Measurements from ENCODE around the gene ARHGAP33. TPM values are rescaled to one million over a fixed set of nuclear protein-coding genes. Genes with fewer than 3 reads are reported as not detected.
A peak's percentile ranks its signal among the peaks of the same experiment; 100 is the strongest.

ARHGAP33 gene
- total RNA-seq, 4 donors from 2014 or later, result 8.6 to 166 (median 20.0) TPM

GRCh38 chr19:35743640-35744429 lies 31.5 kb upstream of the ARHGAP33 start:
- Histone ChIP-seq H3K4me1 (peaks cover 0 to 34% (median 22%) of the 10 kb centered on the region in 4 donors), H3K36me3 (peaks cover 0 to 11% (median 0%) of the 10 kb centered on the region in 3 donors), H3K27me3 (no peaks in the 10 kb centered on the region), H3K27ac (peak overlapping the region; percentile 98 to 100 (median 98)), H3K9me3 (no peaks in the 10 kb centered on the region), H3K4me3 (peak overlapping the region; percentile 63 to 93 (median 78))
- TF ChIP-seq POLR2A (IDR thresholded peaks at IDR 0.05), result no peak
- TF ChIP-seq CTCF (IDR thresholded peaks at IDR 0.05), result no peak
- DNase-seq, result no peak

GRCh38 chr19:35744430-35745327 lies 30.7 kb upstream of the ARHGAP33 start:
- Histone ChIP-seq H3K27ac (peak overlapping the region; percentile 98 to 100 (median 98)), H3K4me3 (peak overlapping the region; percentile 63 to 93 (median 78)), H3K9me3 (no peaks in the 10 kb centered on the region), H3K27me3 (no peaks in the 10 kb centered on the region), H3K36me3 (peaks cover 0 to 5% (median 0%) of the 10 kb centered on the region in 3 donors), H3K4me1 (peaks cover 3 to 39% (median 27%) of the 10 kb centered on the region in 4 donors)
- peak; percentile 95 to 98 (median 95) for DNase-seq
- TF ChIP-seq POLR2A (IDR thresholded peaks at IDR 0.05) (peak in 1 of 2 donors; percentile 80), CTCF (IDR thresholded peaks at IDR 0.05) (peak in 3 of 6 experiments; percentile 30 to 43 (median 40))

GRCh38 chr19:35745328-35746086 lies 29.9 kb upstream of the ARHGAP33 start, which contains the start of the genes PSENEN and U2AF1L4:
Gene PSENEN, plus strand, starts transcription at chr19:35745651. Its CDS starts 280 bp downstream, at chr19:35745931.
Gene U2AF1L4, minus strand, starts transcription at chr19:35745418. Its CDS starts 27 bp downstream, at chr19:35745391.
- peaks cover 0 to 5% (median 0%) of the 10 kb centered on the region in 3 donors for H3K36me3 ChIP-seq
- no peaks in the 10 kb centered on the region for H3K9me3 ChIP-seq
- peak within 1 kb of the TSS; percentile 98 to 100 (median 98) for H3K27ac ChIP-seq
- H3K27me3 ChIP-seq, result no peaks in the 10 kb centered on the region
- H3K4me1 ChIP-seq, result peaks cover 3 to 37% (median 24%) of the 10 kb centered on the region in 4 donors
- H3K4me3 ChIP-seq, result peak within 1 kb of the TSS; percentile 63 to 93 (median 78)
- peak in 1 of 2 donors; percentile 47 for TF ChIP-seq POLR2A (IDR thresholded peaks at IDR 0.05)
- TF ChIP-seq CTCF (IDR thresholded peaks at IDR 0.05), result peak in 1 of 6 experiments; percentile 18
- DNase-seq, result peak; percentile 95 to 99 (median 96)

GRCh38 chr19:35746087-35746462 lies 29.3 kb upstream of the ARHGAP33 start:
- H3K4me1 ChIP-seq, result peaks cover 3 to 37% (median 24%) of the 10 kb centered on the region in 4 donors
- TF ChIP-seq POLR2A (IDR thresholded peaks at IDR 0.05), result no peak
- no peak for TF ChIP-seq CTCF (IDR thresholded peaks at IDR 0.05)
- no peak for DNase-seq
- H3K4me3 ChIP-seq, result peak overlapping the region; percentile 63 to 93 (median 78)
- H3K9me3 ChIP-seq, result no peaks in the 10 kb centered on the region
- peak overlapping the region; percentile 71 to 100 (median 98) for H3K27ac ChIP-seq
- H3K27me3 ChIP-seq, result no peaks in the 10 kb centered on the region
- H3K36me3 ChIP-seq, result peaks cover 0 to 5% (median 0%) of the 10 kb centered on the region in 3 donors

Data from Peyer's patch (tissue), 4 donors.